CD4-positive, alpha-beta T cell treated with Interleukin-17A for 4 hours (primary cell): ENCODE measurements around the gene MOAP1.
A peak's percentile ranks its signal among the peaks of the same experiment; 100 is the strongest.
"Not testable (repeated sequence)": the region's sequence is repeated elsewhere in the genome, so short reads cannot be mapped to it uniquely, and the experiment has no call there.

Source experiments
- DNase-seq: peaks from one replicate; pipeline ENCODE4 v3.0.0-alpha.2; 2020; ENCODE audit warnings: mixed read lengths

Gene MOAP1, protein sequence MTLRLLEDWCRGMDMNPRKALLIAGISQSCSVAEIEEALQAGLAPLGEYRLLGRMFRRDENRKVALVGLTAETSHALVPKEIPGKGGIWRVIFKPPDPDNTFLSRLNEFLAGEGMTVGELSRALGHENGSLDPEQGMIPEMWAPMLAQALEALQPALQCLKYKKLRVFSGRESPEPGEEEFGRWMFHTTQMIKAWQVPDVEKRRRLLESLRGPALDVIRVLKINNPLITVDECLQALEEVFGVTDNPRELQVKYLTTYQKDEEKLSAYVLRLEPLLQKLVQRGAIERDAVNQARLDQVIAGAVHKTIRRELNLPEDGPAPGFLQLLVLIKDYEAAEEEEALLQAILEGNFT

DNA sequence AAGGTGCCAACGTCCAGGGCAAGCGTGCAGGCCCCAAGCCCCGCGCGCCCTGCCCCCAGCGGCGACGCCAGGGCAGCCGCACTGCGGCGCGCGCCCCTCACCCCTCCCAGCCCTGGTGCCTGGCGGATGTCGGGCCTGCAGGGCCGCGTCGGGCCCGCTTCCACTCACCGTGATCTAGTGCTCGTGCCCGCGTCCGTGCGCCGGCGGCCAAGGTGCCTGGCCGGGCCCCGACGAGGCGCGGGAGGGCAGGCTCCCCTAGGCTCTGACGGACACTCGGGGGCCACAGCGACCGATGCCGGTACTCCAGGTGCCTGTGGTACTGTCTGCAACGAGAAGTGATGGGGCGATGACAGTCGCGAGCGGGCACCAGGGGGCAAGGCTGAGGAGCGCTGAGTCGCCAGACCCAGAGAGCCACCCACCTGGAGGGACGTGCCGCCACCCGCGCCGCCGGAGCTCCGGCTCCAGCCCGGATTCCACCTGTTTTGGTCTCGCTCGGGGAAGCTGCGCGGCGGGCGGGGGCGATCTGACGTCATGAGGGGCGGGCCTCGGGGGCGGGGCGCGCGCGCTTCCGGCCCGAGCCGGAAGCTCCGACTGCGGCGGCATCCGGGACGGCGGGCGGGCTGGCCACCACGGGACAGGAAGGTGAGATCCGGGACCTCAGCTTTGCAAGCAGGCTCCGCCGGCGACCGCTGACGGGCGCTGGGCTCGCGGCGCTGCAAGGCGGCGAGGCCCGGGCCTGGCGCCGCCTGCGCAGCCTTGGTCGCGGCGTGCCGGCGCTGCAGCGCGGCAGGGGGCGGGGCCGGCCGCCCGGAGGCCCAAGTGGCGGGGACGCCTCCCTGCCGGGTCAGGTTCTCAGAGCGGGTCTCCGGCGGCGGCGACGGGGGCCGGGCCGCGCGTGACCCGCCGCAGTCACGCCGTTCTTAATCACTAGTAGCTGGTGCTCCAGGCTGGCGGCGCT, at the start of gene MOAP1, which contains the start of gene LYSET:
TSS of gene MOAP1 (minus strand) at position 507 of the 958 bp plus-strand sequence. CDS start 655 bp downstream, outside the sequence.
TSS of gene LYSET (plus strand) at position 927 of the 958 bp plus-strand sequence. CDS start 89 bp downstream, outside the sequence.
- DNase-seq: peak; percentile 92

DNA sequence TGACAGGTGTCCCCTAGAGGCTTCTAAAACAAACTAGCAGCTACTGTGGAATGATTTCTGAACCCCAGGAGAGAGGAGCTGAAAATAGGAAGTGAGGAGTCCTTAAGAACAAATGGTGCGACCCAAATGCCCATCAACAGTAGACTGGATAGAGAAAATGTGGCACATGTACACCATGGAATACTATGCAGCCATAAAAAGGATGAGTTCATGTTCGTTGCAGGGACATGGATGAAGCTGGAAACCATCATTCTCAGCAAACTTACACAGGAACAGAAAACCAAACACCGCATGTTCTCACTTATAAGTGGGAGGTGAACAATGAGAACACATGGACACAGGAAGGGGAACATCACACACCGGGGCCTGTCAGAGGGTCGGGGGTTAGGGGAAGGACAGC, 48.4 kb upstream of the MOAP1 start:
- not testable (repeated sequence) for DNase-seq

DNA sequence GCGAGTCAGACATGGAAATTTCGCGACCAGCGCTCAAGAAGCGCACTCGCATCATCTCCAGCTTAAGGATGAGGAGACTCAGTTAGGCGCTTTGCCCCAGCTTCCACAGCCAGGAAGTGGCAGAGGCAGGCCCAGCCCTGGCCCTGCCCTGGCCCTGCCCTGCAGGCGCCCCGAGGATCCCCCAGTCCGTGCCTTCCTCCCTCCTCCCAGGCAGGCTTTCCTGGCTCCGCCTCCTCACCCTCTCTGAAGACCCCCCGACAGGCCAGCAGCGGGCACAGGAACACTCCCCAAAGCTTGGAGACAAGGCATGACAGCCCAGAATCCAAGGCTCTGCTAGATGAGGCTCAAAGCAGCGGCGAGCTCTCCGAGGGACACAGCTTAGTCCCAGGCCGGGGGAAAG, 47.5 kb upstream of the MOAP1 start:
- no peak for DNase-seq

DNA sequence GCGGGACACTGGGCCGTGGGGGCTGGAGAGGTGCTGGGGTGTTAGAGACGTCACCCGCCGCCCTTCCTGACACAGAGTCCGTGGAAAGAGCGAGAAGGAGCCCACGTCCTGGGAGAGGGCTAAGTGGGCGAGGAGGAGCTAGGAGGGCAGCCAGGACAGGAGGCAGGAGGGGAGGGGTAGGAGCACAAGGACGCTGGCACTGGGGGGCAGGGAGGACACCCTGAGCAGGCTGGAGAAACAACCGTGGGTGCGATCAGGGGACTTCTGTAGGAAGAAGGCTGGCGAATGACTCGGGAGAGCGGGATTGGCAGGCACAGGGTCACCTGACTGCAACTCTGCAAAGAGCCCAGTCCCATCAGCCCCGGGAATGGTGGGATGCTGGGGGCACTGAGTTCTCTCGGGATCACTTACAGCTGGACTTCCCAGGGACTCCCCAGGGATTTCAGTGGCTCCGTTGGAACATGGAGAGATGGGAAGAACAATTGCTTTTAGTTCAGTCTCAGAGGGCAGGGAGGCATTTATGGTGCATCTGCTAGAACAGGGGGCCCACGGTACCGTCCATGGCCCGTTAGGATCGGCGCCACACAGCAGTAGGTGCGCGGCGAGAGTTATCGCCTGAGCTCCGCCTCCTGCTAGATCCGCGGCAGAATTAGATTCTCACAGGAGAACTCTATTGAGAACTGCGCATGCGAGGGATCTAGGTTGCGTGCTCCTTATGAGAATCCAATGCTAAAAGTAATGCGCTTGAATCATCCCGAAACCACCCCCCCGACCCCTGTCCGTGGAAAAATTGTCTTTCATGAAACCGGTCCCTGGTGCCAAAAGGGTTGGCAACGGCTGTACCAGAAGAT, 46.7 kb upstream of the MOAP1 start:
- DNase-seq: peak; percentile 14

DNA sequence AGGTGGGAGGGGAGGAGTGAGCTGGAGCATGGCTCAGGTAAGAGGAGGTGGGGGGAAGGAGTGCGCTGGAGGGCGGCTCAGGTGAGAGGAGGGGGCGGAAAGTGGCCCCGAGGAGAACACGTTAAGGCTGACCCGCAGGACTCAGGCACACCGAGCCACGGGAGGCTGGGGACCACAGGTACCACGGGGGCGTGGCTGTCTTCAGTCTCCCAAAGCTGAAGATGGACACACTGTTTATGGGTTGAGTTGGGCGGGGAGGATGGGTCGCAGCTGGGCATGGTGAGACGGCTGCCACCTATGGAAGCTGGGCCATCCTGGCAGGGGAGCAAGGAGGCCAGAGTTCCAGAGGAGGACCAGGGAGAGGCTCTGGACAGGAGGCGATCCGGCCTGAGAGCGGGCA, 45.8 kb upstream of the MOAP1 start:
- no peak for DNase-seq

DNA sequence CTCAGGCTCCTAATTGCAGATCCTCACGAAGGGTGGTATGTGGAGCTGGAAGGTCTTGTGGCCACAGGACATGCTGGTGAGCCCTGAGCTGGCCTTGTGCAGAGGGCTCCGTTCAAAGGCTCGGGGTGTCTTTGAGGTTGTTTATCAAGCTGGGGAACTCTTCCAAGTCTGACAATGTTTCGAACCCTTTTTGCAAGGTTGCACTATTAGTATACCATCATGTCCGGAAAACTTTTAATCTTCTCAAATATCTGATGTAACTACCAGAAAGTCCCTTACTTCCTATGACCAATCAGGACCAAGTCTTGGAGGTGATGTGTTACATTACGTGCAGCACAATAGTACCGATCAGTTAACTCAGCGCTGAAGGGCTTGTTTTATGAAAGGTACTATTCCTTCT, 43.9 kb upstream of the MOAP1 start:
- DNase-seq: no peak

DNA sequence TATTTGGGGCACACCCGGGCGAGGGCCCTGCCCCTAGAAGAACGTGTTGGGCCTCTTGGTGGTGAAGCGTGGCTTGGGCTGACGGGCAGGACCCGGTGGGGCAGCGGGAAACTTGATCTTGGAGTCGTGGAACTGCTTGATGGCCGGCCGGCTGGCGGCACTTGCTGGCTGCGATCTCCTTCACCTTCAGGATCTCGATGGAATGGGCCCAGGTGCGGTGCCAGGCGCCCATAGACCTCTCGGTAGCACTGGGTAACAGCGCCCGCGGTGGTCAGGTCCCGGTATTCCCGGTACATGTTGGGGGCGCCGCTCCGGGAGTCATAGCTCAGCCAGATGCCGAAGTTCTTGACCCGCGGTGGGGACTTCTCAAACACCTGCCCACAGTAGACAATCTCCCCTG, 38.9 kb upstream of the MOAP1 start:
- DNase-seq: no peak

DNA sequence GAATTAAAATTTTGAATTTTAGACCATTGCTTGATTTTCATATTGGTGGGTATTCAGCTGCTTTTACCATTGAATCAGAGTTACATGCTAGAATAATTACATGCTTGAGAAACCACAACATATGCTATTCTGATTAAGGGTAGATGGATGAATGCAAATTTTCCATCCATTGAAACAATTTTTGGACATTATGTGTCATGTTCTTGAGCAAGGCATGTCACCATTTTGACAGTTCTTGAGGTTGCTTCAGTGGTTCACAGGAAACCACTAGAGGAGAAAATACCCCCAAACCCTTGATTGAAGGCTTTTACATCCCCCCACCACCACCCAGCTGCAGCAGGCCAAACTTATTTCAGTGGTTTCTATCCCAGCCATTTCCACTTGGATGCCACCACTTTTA, 35.8 kb upstream of the MOAP1 start:
- no peak for DNase-seq

DNA sequence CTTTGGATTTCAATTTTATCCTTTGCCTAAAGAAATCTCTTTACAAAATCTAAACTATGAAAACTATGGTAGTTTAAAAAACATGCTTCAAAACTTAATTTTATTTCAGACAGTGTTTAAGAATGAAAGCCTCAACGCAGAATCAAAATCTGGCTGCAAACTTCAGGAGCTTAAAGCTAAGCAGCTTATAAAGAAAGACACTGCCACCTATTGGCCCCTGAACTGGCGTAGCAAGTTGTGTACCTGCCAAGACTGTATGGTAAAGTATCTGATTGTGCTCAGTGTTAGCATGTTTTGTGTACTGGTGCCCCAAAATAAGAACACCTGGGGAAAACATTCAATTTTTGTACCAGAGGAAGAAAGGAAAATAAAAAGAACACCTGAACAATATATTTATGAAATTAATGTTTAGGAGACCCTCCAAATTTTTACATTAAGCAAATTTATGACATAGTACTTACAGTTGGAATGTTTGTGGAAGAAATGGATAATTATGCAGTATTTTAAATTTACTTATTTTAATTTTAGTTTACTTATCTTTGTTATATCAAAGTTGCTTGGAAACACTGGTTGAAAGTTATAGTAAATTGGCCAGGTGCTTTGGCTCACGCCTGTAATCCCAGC, 34.5 kb upstream of the MOAP1 start:
- peak; percentile 62 for DNase-seq

DNA sequence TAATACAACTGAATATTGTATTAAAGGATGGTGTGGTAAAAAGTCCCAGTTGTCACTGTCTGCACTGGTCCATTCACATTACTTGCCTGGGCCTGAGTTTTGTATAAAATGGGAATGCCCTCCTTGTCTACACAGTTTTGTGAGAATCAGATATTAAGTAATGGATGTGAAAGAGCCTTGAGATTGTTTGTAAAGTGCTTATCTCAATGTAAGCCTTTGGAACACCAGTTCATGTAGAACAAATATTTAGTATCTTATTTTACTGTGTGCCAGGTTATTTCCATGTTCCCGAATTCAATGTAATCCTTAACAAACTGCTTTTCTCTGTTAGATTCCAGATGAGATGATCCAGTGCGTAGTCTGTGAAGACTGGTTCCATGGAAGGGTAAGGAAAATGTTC, 29.9 kb upstream of the MOAP1 start:
- DNase-seq: no peak

DNA sequence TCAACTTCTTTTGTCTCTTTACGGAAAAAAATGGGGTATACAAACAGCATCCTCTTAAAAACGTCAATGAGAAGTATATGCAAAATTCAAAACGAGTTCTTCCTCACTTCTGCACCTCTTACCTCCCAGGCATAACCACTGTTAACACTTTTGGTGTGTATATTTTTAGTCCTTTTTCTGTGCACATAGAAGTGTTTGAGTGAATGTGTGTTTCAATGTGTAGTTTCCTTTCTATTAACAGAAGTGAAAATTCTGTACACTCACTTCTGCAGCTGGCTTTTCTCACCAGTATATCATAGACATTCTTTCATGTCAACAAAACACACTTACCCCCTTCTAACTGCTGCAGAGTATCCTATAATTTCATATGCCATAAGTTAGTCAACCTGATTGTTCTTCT, 27.7 kb upstream of the MOAP1 start:
- no peak for DNase-seq

DNA sequence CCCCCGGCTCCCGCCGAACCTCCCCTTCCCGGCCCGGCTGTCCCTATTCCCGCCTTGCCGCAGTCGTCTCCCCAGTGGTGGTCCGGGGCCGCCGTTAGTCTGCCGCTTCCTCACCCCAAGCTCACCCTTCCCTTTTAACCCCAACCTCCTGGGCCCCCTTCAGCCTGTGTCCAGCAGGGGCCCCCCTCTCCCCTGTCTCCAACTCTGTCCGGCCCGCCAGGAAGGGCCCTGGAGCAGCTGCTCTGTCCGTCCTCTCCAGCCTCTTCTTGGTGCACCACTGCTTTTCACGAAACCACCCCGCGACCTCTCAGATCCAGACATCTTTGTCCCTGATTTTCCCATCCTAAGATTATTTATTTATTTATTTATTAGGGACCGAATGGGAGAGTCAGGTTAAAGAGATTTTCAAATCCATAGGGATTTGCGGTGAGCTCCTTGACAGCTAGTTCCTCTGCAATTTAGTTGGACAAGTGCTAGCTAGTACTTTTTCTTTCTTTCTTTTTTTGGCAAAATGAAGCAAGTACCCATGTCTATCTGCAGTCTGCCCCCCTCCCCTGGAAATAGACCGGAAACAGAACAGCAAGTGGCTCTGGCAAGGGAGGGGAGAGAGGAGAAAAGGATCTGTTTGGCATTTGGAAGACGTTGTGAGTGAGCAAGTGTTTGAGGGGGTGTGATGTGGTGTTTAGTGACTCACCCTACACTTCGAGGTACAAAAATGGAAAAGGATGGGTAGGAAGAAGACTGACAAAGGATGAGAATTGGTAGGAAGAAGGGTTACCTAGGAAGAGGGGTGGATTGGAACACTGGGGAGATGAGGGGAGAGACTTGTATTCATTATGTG, 23.0 kb upstream of the MOAP1 start:
- peak; percentile 26 for DNase-seq

DNA sequence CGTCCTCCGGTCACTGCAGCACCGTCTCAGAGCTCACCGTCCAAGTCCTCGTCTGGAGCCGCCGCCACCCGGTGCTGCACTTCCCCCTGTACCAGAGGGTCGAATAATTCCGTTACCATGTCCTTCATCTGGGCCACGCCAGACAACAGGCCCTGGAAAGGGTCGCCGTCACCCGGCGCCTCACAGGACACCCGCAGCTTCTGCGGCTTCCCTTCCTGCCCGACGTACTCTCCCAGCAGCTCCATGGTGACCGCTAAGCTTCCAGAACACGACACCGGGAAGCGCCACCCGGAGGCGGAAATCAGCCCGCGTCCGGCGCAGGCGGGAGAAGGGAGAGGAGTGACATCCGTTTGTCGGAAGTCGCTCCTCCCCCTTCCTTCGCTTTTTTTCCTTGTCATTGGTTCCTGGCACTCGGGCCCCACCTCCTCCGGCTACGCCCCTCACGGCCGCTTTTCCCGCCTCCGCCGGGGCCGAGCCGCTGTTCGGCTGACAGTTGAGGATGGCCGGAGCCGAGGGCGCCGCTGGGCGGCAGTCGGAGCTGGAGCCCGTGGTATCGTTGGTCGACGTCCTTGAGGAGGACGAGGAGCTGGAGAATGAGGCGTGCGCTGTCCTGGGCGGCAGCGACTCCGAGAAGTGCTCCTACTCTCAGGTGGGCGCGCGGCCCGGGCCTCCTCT, 22.2 kb upstream of the MOAP1 start, which contains the start of the genes GON7 and UBR7:
TSS of gene GON7 (minus strand) at position 273 of the 675 bp plus-strand sequence. CDS start at position 245, 28 bp downstream.
TSS of gene UBR7 (plus strand) at position 464 of the 675 bp plus-strand sequence. CDS start at position 500, 36 bp downstream.
- peak; percentile 90 for DNase-seq

DNA sequence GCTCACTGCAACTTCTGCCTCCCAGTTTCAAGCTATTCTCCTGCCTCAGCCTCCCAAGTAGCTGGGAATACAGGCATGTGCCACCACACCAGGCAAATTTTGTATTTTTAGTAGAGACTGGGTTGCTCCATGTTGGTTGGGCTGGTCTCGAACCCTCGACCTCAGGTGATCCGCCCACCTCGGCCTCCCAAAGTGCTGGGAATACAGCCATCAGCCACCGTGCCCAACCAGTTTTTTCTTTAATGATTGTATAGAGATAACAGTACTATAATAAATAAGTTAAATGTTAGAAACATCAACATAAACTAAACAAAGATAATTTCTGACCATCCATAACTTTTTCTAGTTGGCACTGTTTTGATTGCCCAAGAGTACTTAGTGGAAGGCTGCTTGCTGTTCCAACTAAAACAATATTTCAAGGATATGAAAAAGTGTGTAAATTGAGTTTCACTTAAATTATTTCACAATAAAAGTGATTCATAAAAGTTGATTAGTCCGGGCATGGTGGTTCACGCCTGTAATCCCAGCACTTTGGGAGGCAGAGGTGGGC, 16.5 kb upstream of the MOAP1 start:
- DNase-seq: no peak

DNA sequence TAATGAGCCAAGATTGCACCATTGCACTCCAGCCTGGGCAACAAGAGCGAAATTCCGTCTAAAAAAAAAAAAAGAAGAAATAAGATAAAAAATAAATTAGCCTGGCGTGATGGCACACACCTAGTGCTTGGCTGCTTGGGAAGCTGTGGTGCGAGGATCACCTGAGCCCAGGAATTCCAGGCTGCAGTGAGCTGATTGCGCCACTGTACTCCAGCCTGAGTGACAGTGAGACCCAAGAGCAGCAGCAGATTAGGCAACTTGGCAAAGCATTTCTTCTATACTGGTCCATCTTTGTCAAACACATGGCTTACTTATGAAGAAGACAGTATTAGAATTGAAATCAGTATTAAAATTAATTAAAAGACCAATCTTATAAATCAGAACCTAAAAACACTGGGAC, 15.9 kb upstream of the MOAP1 start:
- no peak for DNase-seq

DNA sequence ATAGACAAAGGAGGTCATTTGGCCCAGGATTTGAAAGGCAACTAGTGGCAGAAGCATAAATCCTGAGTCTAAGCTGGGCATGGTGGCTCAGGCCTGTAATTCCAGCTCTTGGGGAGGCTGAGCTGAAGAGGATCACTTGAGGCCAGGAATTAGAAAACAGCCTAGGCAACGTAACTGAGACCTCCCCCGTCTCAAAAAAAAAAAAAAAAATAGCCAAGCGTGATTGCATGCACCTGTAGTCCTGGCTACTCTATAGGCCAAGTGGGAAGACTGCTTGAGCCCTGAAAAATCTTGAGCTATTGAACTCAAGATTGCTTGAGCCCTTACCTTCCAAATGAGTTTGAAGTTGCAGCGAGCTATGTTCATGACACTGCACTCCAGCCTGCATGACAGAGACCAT, 14.3 kb upstream of the MOAP1 start:
- DNase-seq: no peak

DNA sequence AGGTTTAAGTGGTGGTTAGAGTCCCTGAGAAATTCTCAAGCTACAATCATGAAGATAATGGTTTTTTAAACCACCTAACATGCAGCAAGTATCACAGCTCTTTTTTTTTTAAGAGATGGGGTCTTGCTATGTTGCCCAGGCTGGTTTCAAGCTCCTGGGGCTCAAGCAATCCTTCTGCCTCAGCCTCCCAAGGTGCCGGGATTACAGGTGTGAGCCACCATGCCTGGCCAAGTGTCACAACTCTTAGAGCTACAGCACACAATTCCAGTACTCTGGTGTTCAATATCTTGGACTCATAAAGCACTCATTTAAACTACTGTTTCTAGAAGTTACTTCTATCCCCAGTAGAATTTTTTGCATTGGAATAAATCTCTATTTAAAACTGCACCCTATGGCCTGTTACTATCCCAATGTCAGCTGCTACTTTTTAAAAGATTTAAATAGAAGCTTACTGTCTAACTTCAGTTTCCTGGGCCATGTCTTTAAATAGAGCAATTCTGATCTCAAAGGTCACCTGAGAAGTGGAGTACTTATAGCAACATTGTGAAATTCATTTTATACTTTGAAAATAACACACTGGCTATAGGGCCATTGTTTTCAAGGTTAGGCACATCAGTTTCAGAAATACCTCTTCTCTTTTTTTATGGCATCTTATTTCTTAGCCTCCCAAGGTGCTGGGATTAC, 10.8 kb upstream of the MOAP1 start:
- DNase-seq: no peak

DNA sequence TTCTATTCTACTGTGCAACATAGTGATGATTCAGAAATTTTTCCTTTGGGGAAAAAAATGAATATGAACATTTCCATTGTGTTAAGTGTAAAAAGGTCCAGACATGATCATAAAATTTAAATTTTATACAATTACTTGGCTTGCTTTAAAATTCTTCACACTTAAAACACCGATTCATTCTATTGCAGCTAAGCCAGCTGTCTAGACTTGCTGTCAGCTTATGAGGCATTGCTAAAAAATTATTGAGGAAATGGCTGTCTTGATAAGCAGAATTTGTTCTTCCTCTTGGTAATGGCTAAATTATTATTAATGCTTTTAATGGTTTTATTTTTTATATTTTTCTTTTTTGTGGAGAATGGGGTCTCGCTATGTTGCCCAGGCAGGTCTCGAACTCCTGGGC, 2.3 kb upstream of the MOAP1 start:
- no peak for DNase-seq

DNA sequence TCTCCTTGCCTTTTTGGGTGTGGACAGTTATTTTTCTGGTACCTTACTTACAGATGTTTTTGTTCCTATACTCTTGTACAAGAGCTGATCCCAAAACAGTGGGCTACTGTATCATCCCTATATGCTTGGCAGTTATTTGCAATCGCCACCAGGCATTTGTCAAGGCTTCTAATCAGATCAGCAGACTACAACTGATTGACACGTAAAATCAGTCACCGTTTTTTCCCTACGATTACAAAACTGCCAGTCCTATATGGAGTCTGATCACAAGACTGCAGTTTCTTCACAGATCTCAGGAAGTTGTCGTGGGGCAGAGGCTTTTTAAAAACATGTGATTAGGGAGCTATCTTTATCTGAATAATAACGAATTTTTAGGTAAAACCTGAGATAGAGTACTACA, 1.8 kb upstream of the MOAP1 start:
- DNase-seq: no peak

DNA sequence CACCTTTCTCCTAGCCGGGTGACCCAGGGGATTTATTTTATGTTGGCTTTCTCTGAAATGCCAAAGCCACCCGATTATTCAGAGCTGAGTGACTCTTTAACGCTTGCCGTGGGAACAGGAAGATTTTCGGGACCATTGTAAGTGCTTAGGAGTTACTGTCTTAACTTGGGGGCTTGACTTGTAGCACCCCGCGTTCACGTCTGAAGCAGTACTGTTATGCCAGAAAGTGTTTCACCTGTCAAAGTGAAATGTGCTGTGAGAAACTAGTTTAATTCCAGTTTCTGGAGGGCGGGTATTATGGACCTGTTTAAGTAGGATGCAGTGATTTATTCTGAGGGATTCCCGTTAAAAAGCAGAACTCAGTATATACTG, 638 bp upstream of the MOAP1 start:
- no peak for DNase-seq
